ENCODE results near the gene PMM1. TPM values are rescaled to one million over a fixed set of nuclear protein-coding genes. Genes with fewer than 3 reads are reported as not detected.

PMM1 gene
- total and polyA plus RNA-seq, 2 of the 13 experiments (the other 11 are each of a cell fraction or from before 2014, with no cell fraction given): 17.8 to 95.6 TPM

- TF ChIP-seq ZFP90 (CRISPR knock-in tag; IDR thresholded peaks at IDR 0.05; ENCODE audit: borderline replicate concordance) (no peak), PITX1 (CRISPR knock-in tag; IDR thresholded peaks at IDR 0.05) (peak; percentile 49; the same call in 1 of the 2 replicates), NFIC (IDR thresholded peaks at IDR 0.05; ENCODE audit: low read length) (no peak), HMG20B (CRISPR knock-in tag; conservative IDR thresholded peaks at IDR 0.05) (peak; percentile 50; the same call in 1 of the 2 replicates), ZNF776 (CRISPR knock-in tag; IDR thresholded peaks at IDR 0.05) (no peak), ZNF746 (CRISPR knock-in tag; IDR thresholded peaks at IDR 0.05) (no peak), SCMH1 (CRISPR knock-in tag; IDR thresholded peaks at IDR 0.05; ENCODE audit: borderline replicate concordance) (no peak), ZNF124 (CRISPR knock-in tag; IDR thresholded peaks at IDR 0.05) (no peak), ZNF296 (CRISPR knock-in tag; conservative IDR thresholded peaks at IDR 0.05) (no peak), SP4 (CRISPR knock-in tag; IDR thresholded peaks at IDR 0.05) (peak; percentile 34; the same call in 1 of the 2 replicates), FOXC1 (CRISPR knock-in tag; IDR thresholded peaks at IDR 0.05; ENCODE audit: borderline replicate concordance) (no peak), SOX6 (IDR thresholded peaks at IDR 0.05) (no peak), SOX6 (CRISPR knock-in tag; IDR thresholded peaks at IDR 0.05) (peak; percentile 34), ZNF614 (CRISPR knock-in tag; IDR thresholded peaks at IDR 0.05; ENCODE audit: borderline replicate concordance) (no peak)
- TF ChIP-seq, protein P1, sequence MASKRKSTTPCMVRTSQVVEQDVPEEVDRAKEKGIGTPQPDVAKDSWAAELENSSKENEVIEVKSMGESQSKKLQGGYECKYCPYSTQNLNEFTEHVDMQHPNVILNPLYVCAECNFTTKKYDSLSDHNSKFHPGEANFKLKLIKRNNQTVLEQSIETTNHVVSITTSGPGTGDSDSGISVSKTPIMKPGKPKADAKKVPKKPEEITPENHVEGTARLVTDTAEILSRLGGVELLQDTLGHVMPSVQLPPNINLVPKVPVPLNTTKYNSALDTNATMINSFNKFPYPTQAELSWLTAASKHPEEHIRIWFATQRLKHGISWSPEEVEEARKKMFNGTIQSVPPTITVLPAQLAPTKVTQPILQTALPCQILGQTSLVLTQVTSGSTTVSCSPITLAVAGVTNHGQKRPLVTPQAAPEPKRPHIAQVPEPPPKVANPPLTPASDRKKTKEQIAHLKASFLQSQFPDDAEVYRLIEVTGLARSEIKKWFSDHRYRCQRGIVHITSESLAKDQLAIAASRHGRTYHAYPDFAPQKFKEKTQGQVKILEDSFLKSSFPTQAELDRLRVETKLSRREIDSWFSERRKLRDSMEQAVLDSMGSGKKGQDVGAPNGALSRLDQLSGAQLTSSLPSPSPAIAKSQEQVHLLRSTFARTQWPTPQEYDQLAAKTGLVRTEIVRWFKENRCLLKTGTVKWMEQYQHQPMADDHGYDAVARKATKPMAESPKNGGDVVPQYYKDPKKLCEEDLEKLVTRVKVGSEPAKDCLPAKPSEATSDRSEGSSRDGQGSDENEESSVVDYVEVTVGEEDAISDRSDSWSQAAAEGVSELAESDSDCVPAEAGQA (IDR thresholded peaks at IDR 0.05; ENCODE audit: low read depth): 0 out of 2 replicates have a peak, but pooled peaks have one; percentile 44
- TF ChIP-seq, protein P1 (CRISPR knock-in tag; IDR thresholded peaks at IDR 0.05; ENCODE audit: borderline replicate concordance): no peak
- TF ChIP-seq, protein P2, sequence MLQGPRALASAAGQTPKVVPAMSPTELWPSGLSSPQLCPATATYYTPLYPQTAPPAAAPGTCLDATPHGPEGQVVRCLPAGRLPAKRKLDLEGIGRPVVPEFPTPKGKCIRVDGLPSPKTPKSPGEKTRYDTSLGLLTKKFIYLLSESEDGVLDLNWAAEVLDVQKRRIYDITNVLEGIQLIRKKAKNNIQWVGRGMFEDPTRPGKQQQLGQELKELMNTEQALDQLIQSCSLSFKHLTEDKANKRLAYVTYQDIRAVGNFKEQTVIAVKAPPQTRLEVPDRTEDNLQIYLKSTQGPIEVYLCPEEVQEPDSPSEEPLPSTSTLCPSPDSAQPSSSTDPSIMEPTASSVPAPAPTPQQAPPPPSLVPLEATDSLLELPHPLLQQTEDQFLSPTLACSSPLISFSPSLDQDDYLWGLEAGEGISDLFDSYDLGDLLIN (CRISPR knock-in tag; IDR thresholded peaks at IDR 0.05; ENCODE audit: borderline replicate concordance): no peak
- TF ChIP-seq, protein P3, sequence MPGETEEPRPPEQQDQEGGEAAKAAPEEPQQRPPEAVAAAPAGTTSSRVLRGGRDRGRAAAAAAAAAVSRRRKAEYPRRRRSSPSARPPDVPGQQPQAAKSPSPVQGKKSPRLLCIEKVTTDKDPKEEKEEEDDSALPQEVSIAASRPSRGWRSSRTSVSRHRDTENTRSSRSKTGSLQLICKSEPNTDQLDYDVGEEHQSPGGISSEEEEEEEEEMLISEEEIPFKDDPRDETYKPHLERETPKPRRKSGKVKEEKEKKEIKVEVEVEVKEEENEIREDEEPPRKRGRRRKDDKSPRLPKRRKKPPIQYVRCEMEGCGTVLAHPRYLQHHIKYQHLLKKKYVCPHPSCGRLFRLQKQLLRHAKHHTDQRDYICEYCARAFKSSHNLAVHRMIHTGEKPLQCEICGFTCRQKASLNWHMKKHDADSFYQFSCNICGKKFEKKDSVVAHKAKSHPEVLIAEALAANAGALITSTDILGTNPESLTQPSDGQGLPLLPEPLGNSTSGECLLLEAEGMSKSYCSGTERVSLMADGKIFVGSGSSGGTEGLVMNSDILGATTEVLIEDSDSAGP (CRISPR knock-in tag; IDR thresholded peaks at IDR 0.05; ENCODE audit: borderline replicate concordance): peak; percentile 68; the same call in 1 of the 2 replicates
- TF ChIP-seq, protein P4, sequence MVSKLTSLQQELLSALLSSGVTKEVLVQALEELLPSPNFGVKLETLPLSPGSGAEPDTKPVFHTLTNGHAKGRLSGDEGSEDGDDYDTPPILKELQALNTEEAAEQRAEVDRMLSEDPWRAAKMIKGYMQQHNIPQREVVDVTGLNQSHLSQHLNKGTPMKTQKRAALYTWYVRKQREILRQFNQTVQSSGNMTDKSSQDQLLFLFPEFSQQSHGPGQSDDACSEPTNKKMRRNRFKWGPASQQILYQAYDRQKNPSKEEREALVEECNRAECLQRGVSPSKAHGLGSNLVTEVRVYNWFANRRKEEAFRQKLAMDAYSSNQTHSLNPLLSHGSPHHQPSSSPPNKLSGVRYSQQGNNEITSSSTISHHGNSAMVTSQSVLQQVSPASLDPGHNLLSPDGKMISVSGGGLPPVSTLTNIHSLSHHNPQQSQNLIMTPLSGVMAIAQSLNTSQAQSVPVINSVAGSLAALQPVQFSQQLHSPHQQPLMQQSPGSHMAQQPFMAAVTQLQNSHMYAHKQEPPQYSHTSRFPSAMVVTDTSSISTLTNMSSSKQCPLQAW (CRISPR knock-in tag; IDR thresholded peaks at IDR 0.05): 0 out of 2 replicates have a peak, but pooled peaks have one; percentile 17
These were observed 45.6 kb downstream of the PMM1 start, which contains the start of gene POLR3H (continued) for GRCh38 chr22:41543854-41544670.

Data from HepG2 (cell line).